ENCODE data around the gene GALM.

GRCh38 chr2:38619458-38620164 is 46.3 kb upstream of the GALM start:
- TF ChIP-seq CTCF (IDR thresholded peaks at IDR 0.05; ENCODE audit: low read depth, low read length, missing input control) (no peak), ZBTB33 (IDR thresholded peaks at IDR 0.05) (no peak), REST (IDR thresholded peaks at IDR 0.05) (no peak), GABPA (IDR thresholded peaks at IDR 0.05 in 1 of 2, conservative IDR thresholded peaks at IDR 0.05 in 1 of 2) (no peak), MAX (IDR thresholded peaks at IDR 0.05) (no peak), EGR1 (IDR thresholded peaks at IDR 0.05; ENCODE audit: low read depth in 2 of 2) (no peak), RAD21 (IDR thresholded peaks at IDR 0.05) (no peak), FOXA1 (IDR thresholded peaks at IDR 0.05) (no peak), JUND (IDR thresholded peaks at IDR 0.05) (no peak)

Measured in liver (tissue), 3 donors.